ENCODE measurements around the gene PSEN1. TPM values are rescaled to one million over a fixed set of nuclear protein-coding genes. Genes with fewer than 3 reads are reported as not detected.

PSEN1 gene
- total and polyA plus RNA-seq, 2 experiments from 2014 or later: 14.6 to 35.7 TPM

DNA sequence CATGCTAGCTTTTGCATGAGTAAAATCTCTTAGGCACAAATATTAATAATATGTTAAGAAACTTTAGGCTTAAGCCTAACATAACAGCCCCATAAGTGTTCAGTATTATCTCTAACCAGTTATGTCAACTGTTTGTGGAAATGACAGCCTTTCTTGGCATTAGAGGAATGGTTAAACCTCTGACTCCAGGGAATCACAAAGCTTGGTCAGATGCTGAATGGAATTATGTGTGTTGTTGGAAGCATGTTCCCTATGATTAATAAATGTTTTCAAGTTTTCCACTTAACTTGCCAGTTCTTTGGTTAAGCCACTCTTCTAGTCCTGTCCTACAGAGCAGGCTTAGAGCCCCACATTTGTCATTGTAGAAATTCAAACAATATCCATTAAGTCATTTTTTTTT is 17.0 kb downstream of the PSEN1 start:
- no peaks in the 10 kb centered on the region for H3F3A ChIP-seq (replicated peaks; ENCODE audit: low read depth)
- no peak overlapping the region; the same call in 1 of the 2 replicates for H3K27ac ChIP-seq (ENCODE audit: low read depth)
- no peak overlapping the region for H2AFZ ChIP-seq
- H3K27me3 Mint-ChIP-seq (ENCODE audit: insufficient read depth, low read depth, poor library complexity): no peaks in the 10 kb centered on the region
- H3K9me3 Mint-ChIP-seq: no peaks in the 10 kb centered on the region
- H3K4me3 ChIP-seq: no peak overlapping the region
- peaks cover 6% of the 10 kb centered on the region for H3K36me3 ChIP-seq (ENCODE audit: insufficient read depth)
- ATAC-seq (no peak), DNase-seq (ENCODE audit: low spot score) (no peak)
- H3K79me2 ChIP-seq (replicated peaks; ENCODE audit: insufficient read depth): peaks cover 4% of the 10 kb centered on the region; the same call in 1 of the 2 replicates
- no peaks in the 10 kb centered on the region for H3K4me1 ChIP-seq (ENCODE audit: insufficient read depth)
- H4K20me1 ChIP-seq (replicated peaks; ENCODE audit: insufficient read depth): peaks cover 7% of the 10 kb centered on the region
- H3K4me1 Mint-ChIP-seq: no peaks in the 10 kb centered on the region
- H3K9me2 ChIP-seq (ENCODE audit: insufficient read depth): no peaks in the 10 kb centered on the region
- H3K27ac Mint-ChIP-seq: no peak overlapping the region
- TF ChIP-seq CTCF (conservative IDR thresholded peaks at IDR 0.05; ENCODE audit: low read depth in 2 of 2): no peak
- no peak for TF ChIP-seq JUNB (IDR thresholded peaks at IDR 0.05; ENCODE audit: unreplicated experiment)
- TF ChIP-seq POLR2AphosphoS5 (IDR thresholded peaks at IDR 0.05; ENCODE audit: low read depth): no peak
- TF ChIP-seq NANOG (IDR thresholded peaks at IDR 0.05; ENCODE audit: borderline replicate concordance): no peak
- TF ChIP-seq EZH2 (IDR thresholded peaks at IDR 0.05; ENCODE audit: low read depth, unreplicated experiment): no peak
- TF ChIP-seq EZH2phosphoT487 (IDR thresholded peaks at IDR 0.05; ENCODE audit: unreplicated experiment): no peak
- TF ChIP-seq ZNF331 (CRISPR knock-in tag; IDR thresholded peaks at IDR 0.05; ENCODE audit: low read depth): no peak
- TF ChIP-seq CREB1 (CRISPR knock-in tag; IDR thresholded peaks at IDR 0.05; ENCODE audit: low read depth): no peak
- no peak for TF ChIP-seq ZNF462 (CRISPR knock-in tag; IDR thresholded peaks at IDR 0.05)
- H3K4me3 Mint-ChIP-seq: no peak overlapping the region
- H3K27me3 ChIP-seq (ENCODE audit: insufficient read depth): no peaks in the 10 kb centered on the region
- H3K36me3 Mint-ChIP-seq (ENCODE audit: low read depth): peaks cover 44% of the 10 kb centered on the region; the same call in 2 of the 3 replicates
- no peak overlapping the region for H3K4me2 ChIP-seq
